NT2/D1 (cell line): ENCODE measurements around the gene MYO19.
"Not testable (repeated sequence)": the region's sequence is repeated elsewhere in the genome, so short reads cannot be mapped to it uniquely, and the experiment has no call there.

Experiments used
- DNase-seq: peaks from one replicate; pipeline ENCODE4 v3.0.0-alpha.2; 2011; ENCODE audit warnings: low read depth, low spot score
- H3K27me3 ChIP-seq: 2 replicates; pipeline ENCODE4 v1.6.0; 2011; ENCODE audit warnings: mild to moderate bottlenecking; ENCODE audit not compliant: insufficient read length, insufficient read depth
- H3K36me3 ChIP-seq: 2 replicates; pipeline ENCODE4 v1.6.1; 2011; ENCODE audit warnings: mild to moderate bottlenecking, low read length, mixed read lengths; ENCODE audit not compliant: insufficient read depth, insufficient read length
- H3K4me1 ChIP-seq: 2 replicates; pipeline ENCODE4 v1.5.1; 2011; ENCODE audit not compliant: insufficient read depth, insufficient read length
- H3K4me3 ChIP-seq: 2 replicates; pipeline ENCODE4 v1.5.1; 2011; ENCODE audit warnings: low read depth; ENCODE audit not compliant: insufficient read length
- H3K9ac ChIP-seq: 2 replicates; pipeline ENCODE4 v1.6.0; 2011; ENCODE audit warnings: low read depth; ENCODE audit not compliant: insufficient read length
- H3K9me3 ChIP-seq: 2 replicates; pipeline ENCODE4 v1.5.1; 2011; ENCODE audit warnings: mild to moderate bottlenecking, low read length; ENCODE audit not compliant: insufficient read depth
- SUZ12 ChIP-seq: IDR thresholded peaks from 2 replicates; pipeline ENCODE4 v1.6.1; 2011; ENCODE audit not compliant: insufficient read length, insufficient read depth; ENCODE audit errors: extremely low read depth
- YY1 ChIP-seq: IDR thresholded peaks from 2 replicates; pipeline ENCODE4 v1.6.1; 2011; ENCODE audit not compliant: insufficient read length, insufficient read depth
- ZNF274 ChIP-seq: IDR thresholded peaks from 2 replicates; pipeline ENCODE4 v1.6.1; 2011; ENCODE audit warnings: mild to moderate bottlenecking, low read depth, low read length

Gene MYO19

DNA sequence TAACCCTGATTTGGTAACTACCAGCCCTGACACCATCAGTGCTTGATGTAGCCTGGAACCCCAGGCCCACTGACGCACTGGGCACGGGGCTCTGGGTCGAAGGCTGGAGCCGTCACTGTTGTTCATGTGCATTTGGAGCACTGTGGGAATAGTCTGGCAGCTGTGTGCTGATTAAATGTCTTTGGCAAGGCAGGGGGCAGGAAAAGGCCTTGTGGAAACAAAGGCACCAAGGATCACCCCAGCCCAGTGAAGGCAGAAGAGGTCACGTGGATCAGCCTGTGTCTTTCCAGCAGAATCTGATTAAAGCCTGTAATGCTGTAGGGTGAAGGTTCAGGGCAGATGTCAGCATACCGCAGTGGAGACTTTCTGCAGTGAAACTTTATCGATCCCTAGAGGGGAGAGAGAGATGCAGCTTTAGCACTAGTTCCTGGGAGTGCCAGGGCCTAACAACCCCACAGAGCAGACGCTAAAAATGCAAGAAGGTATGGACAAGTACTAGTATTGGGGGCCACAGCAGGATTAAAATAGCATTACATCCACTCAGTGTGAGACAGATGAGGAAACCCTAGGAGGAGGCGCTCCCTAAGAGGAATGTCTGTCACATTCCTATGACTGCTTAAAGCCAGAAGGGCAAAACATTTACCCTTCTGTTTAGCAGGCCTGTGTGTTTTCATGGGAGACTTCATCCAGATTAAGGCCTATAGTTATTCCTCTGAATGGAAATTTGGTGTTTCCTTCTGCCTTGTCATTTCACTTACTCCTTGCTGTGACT lies 38.5 kb downstream of the MYO19 start:
- H3K9ac ChIP-seq: no peak overlapping the region
- DNase-seq: no peak
- no peaks in the 10 kb centered on the region for H3K9me3 ChIP-seq
- peaks cover 3% of the 10 kb centered on the region for H3K4me1 ChIP-seq
- no peaks in the 10 kb centered on the region for H3K27me3 ChIP-seq
- TF ChIP-seq YY1: no peak
- no peak for TF ChIP-seq ZNF274
- no peak for TF ChIP-seq SUZ12
- no peak overlapping the region for H3K4me3 ChIP-seq
- peaks cover 76% of the 10 kb centered on the region for H3K36me3 ChIP-seq

DNA sequence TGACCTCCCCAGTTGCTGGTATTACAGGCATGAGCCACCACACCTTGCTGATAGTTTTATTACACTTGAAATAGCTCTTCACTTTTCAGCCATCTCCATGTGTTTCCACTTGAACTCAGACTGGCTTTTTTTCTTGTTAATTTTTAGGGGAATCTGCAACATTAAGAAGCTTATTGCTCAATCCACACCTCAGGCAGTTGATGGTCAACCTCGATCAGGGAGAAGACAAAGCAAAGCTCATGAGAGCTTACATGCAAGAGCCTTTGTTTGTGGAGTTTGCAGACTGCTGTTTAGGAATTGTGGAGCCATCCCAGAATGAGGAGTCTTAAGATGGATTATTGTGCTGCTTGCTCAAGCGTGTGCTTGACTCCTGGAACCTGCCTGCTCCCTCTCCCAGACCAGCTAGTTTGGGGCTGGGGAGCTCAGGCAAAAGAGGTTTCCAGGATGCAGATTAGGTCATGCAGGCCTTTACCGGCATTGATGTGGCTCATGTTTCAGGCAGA lies 39.5 kb downstream of the MYO19 start:
- no peaks in the 10 kb centered on the region for H3K27me3 ChIP-seq
- H3K36me3 ChIP-seq: peaks cover 69% of the 10 kb centered on the region
- no peaks in the 10 kb centered on the region for H3K9me3 ChIP-seq
- no peak overlapping the region for H3K4me3 ChIP-seq
- H3K9ac ChIP-seq: no peak overlapping the region
- no peak for DNase-seq
- no peaks in the 10 kb centered on the region for H3K4me1 ChIP-seq
- TF ChIP-seq SUZ12 (no peak), YY1 (no peak), ZNF274 (no peak)

- Histone ChIP-seq H3K4me3 (no peak overlapping the region), H3K9ac (no peak overlapping the region), H3K27me3 (no peaks in the 10 kb centered on the region), H3K9me3 (no peaks in the 10 kb centered on the region), H3K4me1 (no peaks in the 10 kb centered on the region), H3K36me3 (peaks cover 69% of the 10 kb centered on the region)
- TF ChIP-seq SUZ12 (no peak), ZNF274 (no peak), YY1 (no peak)
- no peak for DNase-seq
Observed at GRCh38 chr17:36494674-36495073, 40.0 kb downstream of the MYO19 start.

DNA sequence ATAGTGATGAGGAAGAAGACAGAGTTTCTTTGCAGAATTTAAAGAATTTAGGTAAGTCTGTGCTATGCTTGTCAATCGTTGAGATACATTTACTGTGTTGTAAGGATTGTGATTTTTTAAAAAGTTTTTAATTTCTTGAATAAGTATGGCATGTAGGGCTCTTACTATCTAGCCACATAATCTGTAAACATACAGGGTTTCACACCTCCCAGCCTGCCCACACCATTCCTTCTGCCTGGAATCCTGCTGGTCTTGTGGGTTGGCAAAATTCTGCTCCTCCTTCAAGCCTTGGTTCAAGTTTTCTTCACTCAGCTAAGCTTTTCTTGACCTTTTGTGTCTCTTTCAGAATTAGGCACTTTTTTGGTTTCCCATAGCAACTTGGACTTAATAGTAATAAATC lies 40.7 kb downstream of the MYO19 start:
- TF ChIP-seq ZNF274: no peak
- H3K36me3 ChIP-seq: peaks cover 68% of the 10 kb centered on the region
- no peak for DNase-seq

DNA sequence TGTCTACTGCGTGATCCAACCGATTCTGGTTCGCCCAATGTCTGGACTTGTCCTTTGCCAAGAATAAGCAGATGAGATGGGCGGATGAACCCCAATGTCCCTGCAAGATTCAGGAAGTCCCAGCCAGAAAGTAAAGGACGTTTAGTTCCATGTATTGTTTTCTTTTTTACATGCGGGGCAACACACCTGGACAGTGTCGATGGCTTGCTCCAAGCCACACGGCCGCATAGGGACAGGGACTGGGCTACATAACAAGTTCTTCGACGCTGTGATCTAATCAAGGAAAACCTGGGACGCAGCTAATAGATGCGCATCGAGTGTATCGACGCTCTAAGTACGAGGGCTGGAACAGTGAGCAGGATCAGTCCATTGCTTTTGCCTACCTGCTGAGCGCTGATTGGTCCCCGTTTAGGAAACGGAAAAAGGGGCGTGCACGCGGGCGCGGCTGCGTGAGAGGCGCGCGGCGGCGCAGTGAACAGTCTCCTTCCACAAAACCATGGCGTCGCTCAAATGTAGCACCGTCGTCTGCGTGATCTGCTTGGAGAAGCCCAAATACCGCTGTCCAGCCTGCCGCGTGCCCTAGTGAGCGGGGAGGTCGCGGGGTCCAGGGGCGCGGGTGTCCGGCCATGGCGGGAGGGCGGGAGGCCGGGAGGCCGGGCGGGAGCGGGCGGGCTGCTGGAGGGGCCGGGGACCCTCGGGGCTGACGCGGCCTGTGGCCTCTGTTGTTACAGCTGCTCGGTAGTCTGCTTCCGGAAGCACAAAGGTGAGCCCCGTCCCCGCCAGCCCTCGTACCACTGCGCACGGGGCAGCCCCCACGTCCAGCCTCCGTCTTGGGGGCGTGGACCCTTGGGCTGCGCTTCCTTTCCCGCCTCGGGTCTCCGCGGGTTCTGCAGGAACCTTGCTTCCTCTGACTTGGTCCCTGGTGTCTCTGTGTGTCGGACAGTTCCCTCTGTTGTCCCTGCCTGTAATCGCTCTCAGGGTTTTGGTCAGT lies 48.2 kb downstream of the MYO19 start, which contains the start of gene ZNHIT3:
Gene ZNHIT3, plus strand, starts transcription at position 478 of the 991 bp plus-strand sequence. Its CDS starts 19 bp downstream, at position 497.
- Histone ChIP-seq H3K9ac (peak within 1 kb of the TSS; percentile 92), H3K9me3 (peaks cover 4% of the 10 kb centered on the region; the same call in 1 of the 2 replicates), H3K4me1 (peaks cover 2% of the 10 kb centered on the region), H3K36me3 (peaks cover 7% of the 10 kb centered on the region), H3K27me3 (peaks cover 17% of the 10 kb centered on the region), H3K4me3 (peak within 1 kb of the TSS; percentile 84)
- peak; percentile 83 for DNase-seq
- no peak for TF ChIP-seq SUZ12
- TF ChIP-seq YY1: no peak
- TF ChIP-seq ZNF274: no peak

More for the DNA sequence above, 40.7 kb downstream of the MYO19 start:
- H3K4me1 ChIP-seq: no peaks in the 10 kb centered on the region
- no peaks in the 10 kb centered on the region for H3K9me3 ChIP-seq
- H3K27me3 ChIP-seq: no peaks in the 10 kb centered on the region
- no peak overlapping the region for H3K4me3 ChIP-seq
- H3K9ac ChIP-seq: no peak overlapping the region

GRCh38 chr17:36485805-36486203 lies 48.9 kb downstream of the MYO19 start:
- no peak for DNase-seq
- H3K27me3 ChIP-seq: peaks cover 17% of the 10 kb centered on the region
- peaks cover 2% of the 10 kb centered on the region for H3K4me1 ChIP-seq
- H3K9me3 ChIP-seq: peaks cover 4% of the 10 kb centered on the region; the same call in 1 of the 2 replicates
- peak overlapping the region; percentile 84 for H3K4me3 ChIP-seq
- no peak for TF ChIP-seq ZNF274
- TF ChIP-seq SUZ12: no peak
- TF ChIP-seq YY1: no peak
- H3K36me3 ChIP-seq: peaks cover 3% of the 10 kb centered on the region
- H3K9ac ChIP-seq: peak overlapping the region; percentile 52

GRCh38 chr17:36485027-36485426 lies 49.6 kb downstream of the MYO19 start:
- H3K27me3 ChIP-seq: peaks cover 17% of the 10 kb centered on the region
- H3K9me3 ChIP-seq: peaks cover 4% of the 10 kb centered on the region; the same call in 1 of the 2 replicates
- no peak for DNase-seq
- no peak overlapping the region for H3K4me3 ChIP-seq
- TF ChIP-seq YY1: no peak
- no peak for TF ChIP-seq SUZ12
- TF ChIP-seq ZNF274: no peak
- no peak overlapping the region for H3K9ac ChIP-seq
- peaks cover 3% of the 10 kb centered on the region for H3K36me3 ChIP-seq
- peaks cover 2% of the 10 kb centered on the region for H3K4me1 ChIP-seq

DNA sequence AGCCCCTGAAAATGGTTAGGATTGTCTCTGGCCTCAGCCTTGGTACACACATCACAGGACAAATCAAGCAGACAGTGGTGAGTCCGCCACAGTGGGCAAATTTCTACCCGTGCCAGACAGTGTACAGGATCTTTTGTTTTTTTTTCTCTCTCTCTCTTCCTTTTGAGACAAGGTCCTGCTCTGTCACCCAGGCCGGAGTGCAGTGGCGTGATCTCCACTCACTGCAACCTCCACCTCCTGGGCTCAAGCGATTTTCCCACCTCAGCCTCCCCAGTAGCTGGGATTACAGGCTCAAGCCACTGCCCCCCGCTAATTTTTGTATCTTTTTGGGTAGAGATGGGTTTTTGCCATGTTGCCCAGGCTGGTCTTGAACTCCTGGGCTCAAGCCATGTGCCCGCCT lies 50.6 kb downstream of the MYO19 start:
- H3K4me1 ChIP-seq, H3K36me3 ChIP-seq, H3K9ac ChIP-seq, H3K4me3 ChIP-seq, DNase-seq, H3K9me3 ChIP-seq: not testable (repeated sequence)
- H3K27me3 ChIP-seq: peaks cover 17% of the 10 kb centered on the region
